H1 (cell line): ENCODE measurements around the gene ADAM12. TPM values are rescaled to one million over a fixed set of nuclear protein-coding genes. Genes with fewer than 3 reads are reported as not detected.

Experiments used
- CTCF ChIA-PET: fragments of 300-600 bp; sonication (Branson Sonifier 250); formaldehyde crosslinking; loops from one replicate; lab custom pipeline; 2021; ENCODE audit not compliant: partially characterized antibody; lab: Charles Lee
- POLR2A ChIA-PET: fragments of 300-600 bp; sonication (Branson Sonifier 250); formaldehyde crosslinking; loops from one replicate; lab custom pipeline; 2021; ENCODE audit warnings: inconsistent platforms; ENCODE audit not compliant: partially characterized antibody; lab: Charles Lee
- DNase-seq, 2 experiments: peaks; one replicate each; pipeline versions ENCODE4 v3.0.0 to v3.0.0-alpha.2; 2010 to 2022; ENCODE audit warnings: low spot score in 2 of 2, low read depth in 1 of 2, mixed read lengths in 1 of 2
- FAIRE-seq: peaks from 2 replicates; lab custom pipeline; 2011; peaks lifted over from hg19 to GRCh38; lab: Jason Lieb, UNC
- H2AFZ ChIP-seq: 2 replicates; pipeline ENCODE4 v1.8.1; 2012; ENCODE audit warnings: low read length, inconsistent platforms
- H2AK5ac ChIP-seq: 2 replicates; pipeline ENCODE4 v1.6.1; 2013; ENCODE audit warnings: low read depth, low read length
- H2BK120ac ChIP-seq: replicated peaks from 2 replicates; pipeline ENCODE3; 2013; ENCODE audit warnings: low read depth, low read length, inconsistent platforms
- H2BK12ac ChIP-seq: 2 replicates; pipeline ENCODE4 v1.6.1; 2013; ENCODE audit warnings: low read depth, low read length
- H2BK15ac ChIP-seq: 2 replicates; pipeline ENCODE4 v1.6.1; 2013; ENCODE audit warnings: low read length
- H2BK20ac ChIP-seq: 2 replicates; pipeline ENCODE4 v1.6.1; 2013; ENCODE audit warnings: low read length
- H2BK5ac ChIP-seq: 2 replicates; pipeline ENCODE4 v1.6.1; 2013; ENCODE audit warnings: low read depth, low read length
- H3K14ac ChIP-seq: 2 replicates; pipeline ENCODE4 v1.6.1; 2013; ENCODE audit warnings: inconsistent platforms; ENCODE audit not compliant: insufficient read length
- H3K18ac ChIP-seq: 2 replicates; pipeline ENCODE4 v1.6.1; 2013; ENCODE audit warnings: low read length; ENCODE audit errors: extremely low read depth
- H3K23ac ChIP-seq: 2 replicates; pipeline ENCODE4 v1.6.1; 2013; ENCODE audit warnings: inconsistent platforms; ENCODE audit not compliant: insufficient read length
- H3K23me2 ChIP-seq: 2 replicates; pipeline ENCODE4 v1.6.1; 2013; ENCODE audit warnings: low read depth, low read length
- H3K27ac ChIP-seq: 2 replicates; pipeline ENCODE4 v1.6.1; 2011; ENCODE audit warnings: low read depth, low read length, inconsistent platforms
- H3K27me3 ChIP-seq, 4 experiments: replicated peaks in 1 of 4; 1 replicate in 1 of 4; 2 replicates in 3 of 4; pipeline versions ENCODE4 v1.6.1 to v1.8.1; 2011 to 2013; ENCODE audit warnings: low read length in 3 of 4, mild to moderate bottlenecking in 3 of 4, inconsistent platforms in 2 of 4, mixed read lengths in 2 of 4, moderate library complexity in 1 of 4; ENCODE audit not compliant: control insufficient read depth in 3 of 4, insufficient read depth in 3 of 4; ENCODE audit errors: extremely low read depth in 1 of 4
- H3K36me3 ChIP-seq, 4 experiments: 2 replicates each; pipeline versions ENCODE4 v1.6.1 to v1.8.1; 2011 to 2013; ENCODE audit warnings: mild to moderate bottlenecking in 4 of 4, low read length in 3 of 4, moderate library complexity in 2 of 4, control low read depth in 1 of 4, inconsistent platforms in 1 of 4; ENCODE audit not compliant: insufficient read depth in 4 of 4, control insufficient read depth in 2 of 4
- H3K4ac ChIP-seq: replicated peaks from 2 replicates; pipeline ENCODE3; 2013; ENCODE audit warnings: low read length, low read depth, mixed read lengths, inconsistent platforms; ENCODE audit not compliant: insufficient read length
- H3K4me1 ChIP-seq, 4 experiments: replicated peaks in 1 of 4; 1 replicate in 1 of 4; 2 replicates in 3 of 4; pipeline versions ENCODE4 v1.6.1 to v1.8.1; 2011 to 2013; ENCODE audit warnings: low read length in 3 of 4, inconsistent platforms in 2 of 4, mixed read lengths in 1 of 4; ENCODE audit not compliant: insufficient read depth in 4 of 4, control insufficient read depth in 3 of 4
- H3K4me2 ChIP-seq, 2 experiments: 2 replicates each; pipeline versions ENCODE4 v1.6.1 to v1.8.1; 2011 to 2013; ENCODE audit warnings: low read depth in 2 of 2, low read length in 2 of 2, control low read depth in 1 of 2, inconsistent platforms in 1 of 2, mild to moderate bottlenecking in 1 of 2; ENCODE audit not compliant: insufficient read depth in 1 of 2
- H3K4me3 ChIP-seq, 4 experiments: fragments of 200-600, 300-600 bp in 1 of 4; sonication (generic), shearing (Covaris generic), sonication (Bioruptor Twin) in 1 of 4; 2 replicates each; pipeline versions ENCODE4 v1.5.1 to v1.8.1; 2011 to 2016; ENCODE audit warnings: low read length in 4 of 4, low read depth in 3 of 4, control low read depth in 2 of 4, inconsistent platforms in 2 of 4, mild to moderate bottlenecking in 2 of 4, mixed read lengths in 1 of 4, moderate library complexity in 1 of 4; ENCODE audit not compliant: insufficient read depth in 2 of 4; ENCODE audit errors: extremely low read depth in 1 of 4
- H3K56ac ChIP-seq: replicated peaks from 2 replicates; pipeline ENCODE3; 2013; ENCODE audit warnings: low read depth, mild to moderate bottlenecking, mixed read lengths, low read length, inconsistent platforms; ENCODE audit not compliant: insufficient read length
- H3K79me1 ChIP-seq: 2 replicates; pipeline ENCODE4 v1.6.1; 2013; ENCODE audit warnings: low read depth, low read length, control low read depth
- H3K79me2 ChIP-seq, 2 experiments: 2 replicates each; pipeline versions ENCODE4 v1.6.1 to v1.8.1; 2012 to 2013; ENCODE audit warnings: low read length in 2 of 2, mild to moderate bottlenecking in 2 of 2, inconsistent platforms in 1 of 2; ENCODE audit not compliant: insufficient read depth in 2 of 2, control insufficient read depth in 1 of 2
- H3K9ac ChIP-seq, 4 experiments: replicated peaks in 1 of 4; 1 replicate in 1 of 4; 2 replicates in 3 of 4; pipeline versions ENCODE4 v1.6.1 to v1.8.1; 2011 to 2013; ENCODE audit warnings: low read depth in 3 of 4, low read length in 3 of 4, control low read depth in 2 of 4, mild to moderate bottlenecking in 2 of 4, moderate library complexity in 2 of 4, inconsistent platforms in 1 of 4; ENCODE audit errors: extremely low read depth in 1 of 4
- H3K9me3 ChIP-seq, 2 experiments: 2 replicates each; pipeline versions ENCODE4 v1.6.1 to v1.8.1; 2012 to 2013; ENCODE audit warnings: mild to moderate bottlenecking in 2 of 2, moderate library complexity in 2 of 2, control low read depth in 1 of 2, inconsistent platforms in 1 of 2, low read depth in 1 of 2, low read length in 1 of 2, mixed read lengths in 1 of 2; ENCODE audit not compliant: insufficient read depth in 2 of 2
- H4K20me1 ChIP-seq, 2 experiments: replicated peaks in 1 of 2; 2 replicates each; pipeline versions ENCODE3 to v1.8.1; 2011 to 2013; ENCODE audit warnings: inconsistent platforms in 2 of 2, low read length in 2 of 2, mild to moderate bottlenecking in 1 of 2; ENCODE audit not compliant: insufficient read depth in 2 of 2, control insufficient read depth in 1 of 2
- H4K5ac ChIP-seq: 2 replicates; pipeline ENCODE4 v1.6.1; 2013; ENCODE audit warnings: low read length, low read depth, mixed read lengths, inconsistent platforms; ENCODE audit not compliant: insufficient read length
- H4K8ac ChIP-seq: 2 replicates; pipeline ENCODE4 v1.8.0; 2013; ENCODE audit warnings: mild to moderate bottlenecking, moderate library complexity, low read length, inconsistent platforms; ENCODE audit not compliant: insufficient read depth; ENCODE audit errors: extremely low read depth
- H4K91ac ChIP-seq: replicated peaks from 2 replicates; pipeline ENCODE3; 2013; ENCODE audit warnings: low read length, mixed read lengths, inconsistent platforms; ENCODE audit not compliant: insufficient read length
- HDAC6 ChIP-seq: IDR thresholded peaks from one replicate; pipeline ENCODE4 v1.7.1; 2012; ENCODE audit warnings: low read depth, mild to moderate bottlenecking, inconsistent platforms, low read length, moderate library complexity
- KDM1A ChIP-seq: fragments of 200-600, 300-600 bp; sonication (generic); IDR thresholded peaks from 2 replicates; pipeline ENCODE4 v1.7.1; 2016; ENCODE audit warnings: mild to moderate bottlenecking, low read length, borderline replicate concordance
- NRF1 ChIP-seq: IDR thresholded peaks from 2 replicates; pipeline ENCODE4 v1.6.1; 2011; ENCODE audit warnings: mild to moderate bottlenecking, low read depth, low read length, improper control_type of control experiment
- RXRA ChIP-seq: IDR thresholded peaks from 2 replicates; pipeline ENCODE4 v1.6.1; 2011; ENCODE audit warnings: low read depth, mild to moderate bottlenecking, low read length, moderate library complexity; ENCODE audit not compliant: insufficient read depth
- SAP30 ChIP-seq: fragments of 300-600 bp; sonication (generic); IDR thresholded peaks from 2 replicates; pipeline ENCODE4 v1.7.1; 2012; ENCODE audit warnings: low read length, moderate library complexity, mild to moderate bottlenecking, inconsistent platforms; ENCODE audit not compliant: insufficient read depth, insufficient replicate concordance
- WGBS, 2 experiments: shearing (Covaris generic) in 1 of 2; methylation state at CpG; one replicate each; pipeline versions ENCODE4 v1.1.6 to v1.1.7; 2013 to 2015; ENCODE audit warnings: low lambda C conversion rate in 2 of 2, mixed read lengths in 2 of 2, inconsistent platforms in 1 of 2, low coverage in 1 of 2, missing lambda C conversion rate in 1 of 2; ENCODE audit not compliant: insufficient replicate concordance in 2 of 2, insufficient coverage in 1 of 2, insufficient read length in 1 of 2; ENCODE audit errors: extremely low coverage in 1 of 2, missing lambda C conversion rate in 1 of 2; 5-methylcytosine and 5-hydroxymethylcytosine counted together
- polyA plus RNA-seq, 7 experiments: library from polyadenylated mRNA; depleted of rRNA in 3 of 7; stranded (reverse) in 5 of 7; unstranded in 2 of 7; fragments of >200 nt in 5 of 7; fragments of 200-250 nt in 2 of 7; gene quantifications; 1 replicate in 5 of 7; 2 replicates in 1 of 7; 4 replicates in 1 of 7; pipeline versions ENCODE4 v1.2.1 to v1.2.3, GENCODE V29; 2011 to 2013; ENCODE audit warnings: missing spikeins in 2 of 7, mixed read lengths in 2 of 7
- total RNA-seq: library from RNA; stranded (reverse); fragmentation: NEBNext Ultra II Directional; extraction: Animal tissue kit (Norgen Biotek cat#: 25700); gene quantifications from 2 replicates; pipeline ENCODE4 v1.2.1, GENCODE V29; 2021

Gene ADAM12
- total and polyA plus RNA-seq, 2 of the 8 experiments (the other 6 are each of a cell fraction or from before 2014, with no cell fraction given): 0.07 to 0.17 TPM

DNA sequence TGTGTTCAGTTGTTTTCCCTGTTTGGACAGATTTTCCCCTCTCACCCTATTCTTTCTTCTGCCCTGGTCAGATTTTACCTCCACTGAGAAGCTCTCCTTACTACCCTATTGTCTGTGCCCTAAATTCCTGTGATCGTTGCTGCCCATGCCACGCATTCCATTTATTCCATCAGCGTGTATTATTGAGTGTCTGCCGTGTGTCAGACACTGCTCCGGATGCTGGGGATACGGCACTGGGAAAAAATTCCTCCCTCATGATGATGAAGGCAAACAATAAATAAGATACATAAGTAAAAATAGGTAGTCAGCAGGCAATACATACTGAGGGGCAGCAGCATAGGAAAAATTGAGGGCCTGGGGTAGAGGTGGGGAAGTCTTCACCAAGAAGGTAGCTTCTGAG, 405.1 kb downstream of the ADAM12 start:
- DNase-seq: no peak
- no peak overlapping the region for H3K4me2 ChIP-seq
- CTCF ChIA-PET: interaction anchor here (0.6 to 4.8 kb wide), 36 partner anchors 9 to 619 kb away, joined by 3 to 19 read pairs (median 3); no protein-coding TSS in a partner anchor

More for the DNA sequence above, 405.1 kb downstream of the ADAM12 start:
- H3K4me1 ChIP-seq: peaks cover 0 to 15% (median 1%) of the 10 kb centered on the region in 4 experiments; a peak in 3 of 7 replicates
- H4K5ac ChIP-seq: no peak overlapping the region
- H2BK15ac ChIP-seq: no peak overlapping the region
- no peak overlapping the region for H3K14ac ChIP-seq
- no peak for FAIRE-seq
- H2BK20ac ChIP-seq: no peak overlapping the region
- H2AFZ ChIP-seq: no peak overlapping the region
- TF ChIP-seq NRF1: no peak
- TF ChIP-seq RXRA: no peak
- TF ChIP-seq SAP30: no peak
- TF ChIP-seq HDAC6: no peak
- TF ChIP-seq KDM1A: no peak
- TF ChIP-seq, all 59 proteins: peak for 0
- no peak overlapping the region for H4K91ac ChIP-seq
- H3K18ac ChIP-seq: no peak overlapping the region
- H3K36me3 ChIP-seq: no peaks in the 10 kb centered on the region
- no peak overlapping the region for H2BK12ac ChIP-seq
- no peak overlapping the region for H2BK5ac ChIP-seq
- H3K27ac ChIP-seq: no peak overlapping the region
- H3K27me3 ChIP-seq: no peaks in the 10 kb centered on the region
- H4K8ac ChIP-seq: no peak overlapping the region
- H3K4ac ChIP-seq: no peak overlapping the region
- no peaks in the 10 kb centered on the region for H3K79me2 ChIP-seq
- H3K23me2 ChIP-seq: no peaks in the 10 kb centered on the region
- H3K9me3 ChIP-seq: no peaks in the 10 kb centered on the region
- no peak overlapping the region for H2BK120ac ChIP-seq
- H3K79me1 ChIP-seq: no peaks in the 10 kb centered on the region
- H4K20me1 ChIP-seq: no peaks in the 10 kb centered on the region
- H3K56ac ChIP-seq: no peak overlapping the region
- no peak overlapping the region for H3K4me3 ChIP-seq
- H2AK5ac ChIP-seq: no peak overlapping the region
- no peak overlapping the region for H3K9ac ChIP-seq
- H3K23ac ChIP-seq: no peak overlapping the region
- 87% methylated on average over 6 of the region's 6 CpGs; no CpG with 5 or more reads in 1 of the 2 experiments for WGBS, 2 experiments
- POLR2A ChIA-PET: no interaction called here
